ENCODE results near the gene GSTO1.

GRCh38 chr10:104220522-104220921 lies 34.2 kb upstream of the GSTO1 start:
- TF ChIP-seq CTCF (IDR thresholded peaks at IDR 0.05; ENCODE audit: insufficient read depth, low read depth, low read length) (no peak), EZH2 (IDR thresholded peaks at IDR 0.05; ENCODE audit: insufficient read depth, low read length) (no peak)

Measured in astrocyte (in vitro differentiated cells and primary cell).